Erythroblast (primary cell): ENCODE results near the gene YLPM1.

ENCODE experiments used
- GATA1 ChIP-seq: IDR thresholded peaks from 2 replicates; pipeline ENCODE4 v1.6.1; 2011; ENCODE audit warnings: low read depth, mild to moderate bottlenecking, control low read depth, low read length, moderate library complexity
- POLR2A ChIP-seq: IDR thresholded peaks from 2 replicates; pipeline ENCODE4 v1.6.1; 2011; ENCODE audit warnings: mild to moderate bottlenecking, low read length

GRCh38 chr14:74882103-74882920 is 119.2 kb downstream of the YLPM1 start:
- TF ChIP-seq POLR2A (peak; percentile 15), GATA1 (no peak)
